Measurements from ENCODE around the gene PPP2R5B.

Gene PPP2R5B

DNA sequence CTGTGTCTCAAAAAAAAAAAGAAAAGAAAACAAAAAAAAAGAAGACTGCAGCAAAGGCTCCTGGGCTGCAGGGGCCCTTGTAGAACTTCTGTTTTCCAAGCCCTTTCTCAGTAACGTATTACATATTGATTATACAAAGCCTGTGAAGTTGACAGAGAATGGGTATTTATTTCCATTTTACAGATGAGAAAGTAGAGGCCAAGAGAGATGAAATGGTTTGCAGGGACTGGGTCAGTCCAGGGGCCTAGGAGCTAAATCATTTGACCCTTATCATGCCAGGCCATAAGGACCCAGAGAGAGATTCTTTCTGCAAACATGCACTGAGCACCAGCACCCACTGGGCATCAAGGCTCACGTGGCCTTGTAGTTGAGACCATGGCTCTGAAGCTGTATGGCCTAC lies 4.5 kb downstream of the PPP2R5B start:
- no peak for DNase-seq (ENCODE audit: low read depth in 2 of 2)

GRCh38 chr11:64929625-64930024 lies 5.1 kb downstream of the PPP2R5B start:
- DNase-seq (ENCODE audit: low read depth in 2 of 2), result no peak

GRCh38 chr11:64930340-64930739 lies 5.9 kb downstream of the PPP2R5B start:
- DNase-seq (ENCODE audit: low read depth in 2 of 2), result no peak

DNA sequence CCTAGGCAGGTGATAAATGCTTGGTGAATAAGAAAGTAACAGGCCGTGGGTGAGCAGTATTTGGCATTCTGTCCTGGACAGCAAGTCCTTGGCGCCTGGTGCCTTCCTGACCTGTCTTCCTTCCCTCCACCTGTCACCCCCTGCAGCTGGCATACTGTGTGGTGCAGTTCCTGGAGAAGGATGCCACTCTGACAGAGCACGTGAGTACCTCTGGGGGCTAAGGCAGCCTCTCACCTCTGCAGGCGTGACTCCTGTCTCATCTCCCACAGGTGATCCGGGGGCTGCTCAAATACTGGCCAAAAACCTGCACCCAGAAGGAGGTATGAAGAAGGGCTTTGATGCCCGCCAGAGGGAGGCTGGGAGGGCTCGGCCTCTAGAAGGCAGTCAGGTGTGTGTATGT lies 6.8 kb downstream of the PPP2R5B start:
- DNase-seq (ENCODE audit: low read depth in 2 of 2), result no peak

DNA sequence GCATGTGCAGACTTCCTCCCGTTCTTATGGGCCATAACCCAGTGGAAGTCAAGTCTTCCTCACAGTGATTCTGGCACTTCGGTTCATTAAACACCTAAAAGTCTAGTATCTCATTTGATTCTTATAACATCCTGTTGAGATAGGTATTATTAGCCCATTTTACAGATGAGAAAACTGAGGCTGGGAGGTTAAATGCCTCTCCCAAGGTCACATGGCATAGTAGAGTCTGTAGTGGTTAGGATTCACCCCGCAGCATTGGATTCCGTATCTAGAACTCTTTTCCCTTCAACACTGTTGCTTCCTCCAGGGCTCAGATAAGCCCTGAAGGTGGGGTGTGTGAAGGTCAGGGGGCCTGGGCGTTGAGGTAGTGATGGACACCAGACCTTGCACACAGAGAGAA lies 7.8 kb downstream of the PPP2R5B start:
- DNase-seq (ENCODE audit: low read depth in 2 of 2), result no peak

- no peak for DNase-seq (ENCODE audit: low read depth in 2 of 2)
Measured at GRCh38 chr11:64933213-64933934, 8.9 kb downstream of the PPP2R5B start.

- no peak for DNase-seq (ENCODE audit: low read depth in 2 of 2)
Measured at GRCh38 chr11:64933935-64934681, 9.6 kb downstream of the PPP2R5B start.

GRCh38 chr11:64934682-64935358 lies 10.3 kb downstream of the PPP2R5B start:
- DNase-seq (ENCODE audit: low read depth in 2 of 2), result no peak

DNA sequence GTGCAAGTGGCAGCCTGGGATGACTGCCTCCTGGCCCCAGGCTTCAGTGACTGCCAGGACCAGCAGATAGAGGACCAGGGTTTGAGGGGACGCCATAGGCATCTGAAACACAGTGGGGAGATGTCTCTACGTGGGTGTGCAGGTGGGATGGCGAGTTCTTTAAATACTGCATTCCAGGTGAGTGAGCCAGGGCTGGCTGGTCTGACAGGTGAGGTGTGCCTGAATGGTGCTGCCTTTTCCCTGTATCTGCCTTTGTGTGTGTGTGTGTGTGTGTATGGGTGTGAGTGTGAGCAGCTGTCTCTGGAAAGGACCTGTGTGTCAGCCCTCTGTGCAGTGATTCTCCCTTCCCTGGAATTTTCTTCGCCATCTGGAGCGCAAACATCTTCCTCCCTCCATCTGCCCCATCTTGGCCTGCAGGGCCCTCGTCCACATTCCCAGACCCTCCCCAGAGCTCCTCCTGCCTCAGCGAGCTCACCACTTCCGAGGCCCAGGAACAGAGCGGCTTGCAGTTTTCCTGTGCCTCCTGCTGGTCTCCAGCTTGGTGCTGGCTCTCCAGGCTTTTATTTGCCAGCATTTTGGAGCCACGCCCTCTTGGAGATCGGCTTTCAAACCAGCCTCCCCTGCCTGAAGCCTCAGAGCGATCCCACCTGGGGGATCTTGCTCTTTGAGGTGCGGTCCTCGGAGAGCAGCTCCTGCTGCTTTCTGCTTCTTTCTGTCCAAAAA lies 11.0 kb downstream of the PPP2R5B start, which contains the start of gene GPHA2:
TSS of gene GPHA2 (minus strand) at position 535 of the 723 bp plus-strand sequence. CDS start at position 102, 433 bp downstream.
- no peak for DNase-seq (ENCODE audit: low read depth in 2 of 2)

DNA sequence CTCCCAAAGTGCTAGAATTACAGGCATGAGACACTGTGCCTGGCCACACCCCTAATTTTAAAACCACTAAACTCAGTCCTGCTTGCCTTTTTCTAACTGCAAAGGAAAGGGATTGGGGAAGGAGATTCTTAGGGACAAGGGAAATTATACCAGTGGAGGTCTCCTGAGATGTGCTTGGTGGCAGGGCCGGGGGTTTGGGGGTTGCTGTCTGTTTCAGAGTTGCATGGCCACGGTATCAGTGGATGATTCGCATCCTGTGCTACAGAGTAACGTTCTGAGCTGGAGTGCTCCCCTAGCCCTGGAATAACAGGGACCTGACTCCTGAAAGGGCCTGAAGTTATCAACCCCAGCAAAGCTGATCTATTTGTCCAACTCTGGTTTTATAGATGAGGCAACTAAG lies 12.1 kb downstream of the PPP2R5B start:
- DNase-seq (ENCODE audit: low read depth in 2 of 2), result no peak

- no peak for DNase-seq (ENCODE audit: low read depth in 2 of 2)
Measured at GRCh38 chr11:64947208-64947814, 22.8 kb downstream of the PPP2R5B start.

DNA sequence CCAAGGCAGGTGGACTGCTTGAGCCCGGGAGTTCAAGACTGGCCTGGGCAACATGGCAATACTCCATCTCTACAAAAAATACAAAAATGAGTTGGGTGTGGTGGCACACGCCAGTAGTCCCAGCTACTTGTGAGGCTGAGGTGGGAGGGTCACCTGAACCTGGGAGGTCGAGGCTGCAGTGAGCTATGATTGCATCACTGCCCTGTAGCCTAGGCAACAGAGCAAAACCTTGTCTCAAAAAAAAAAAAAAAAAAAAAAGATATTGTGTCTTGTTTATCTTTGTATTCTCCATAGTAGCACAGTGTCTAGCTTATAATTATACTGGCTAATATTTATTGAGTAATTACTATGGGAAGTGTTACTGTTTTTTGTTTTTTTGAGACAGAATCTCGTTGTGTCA lies 27.0 kb downstream of the PPP2R5B start:
- no peak for DNase-seq (ENCODE audit: low read depth in 2 of 2)

DNA sequence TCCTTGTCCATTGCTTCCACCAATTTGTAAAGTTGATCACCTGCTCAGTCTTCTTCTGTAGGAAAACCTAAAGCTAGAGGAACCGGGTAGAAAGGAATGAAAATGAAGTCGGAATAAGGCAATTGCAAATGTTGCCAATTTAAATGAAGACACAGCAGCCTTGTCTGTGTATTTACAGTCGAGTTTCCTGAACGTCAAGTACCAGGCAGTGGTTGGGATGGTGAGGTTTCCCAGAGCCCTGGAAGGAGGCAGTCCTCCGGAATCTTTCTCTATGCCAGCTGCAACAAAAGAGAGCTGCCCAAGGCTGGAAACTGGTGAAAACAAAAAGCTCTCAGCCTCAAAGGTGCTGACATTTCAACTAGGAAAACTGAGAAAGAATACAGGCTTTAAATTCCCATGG lies 29.7 kb downstream of the PPP2R5B start:
- DNase-seq (ENCODE audit: low read depth in 2 of 2), result no peak

DNA sequence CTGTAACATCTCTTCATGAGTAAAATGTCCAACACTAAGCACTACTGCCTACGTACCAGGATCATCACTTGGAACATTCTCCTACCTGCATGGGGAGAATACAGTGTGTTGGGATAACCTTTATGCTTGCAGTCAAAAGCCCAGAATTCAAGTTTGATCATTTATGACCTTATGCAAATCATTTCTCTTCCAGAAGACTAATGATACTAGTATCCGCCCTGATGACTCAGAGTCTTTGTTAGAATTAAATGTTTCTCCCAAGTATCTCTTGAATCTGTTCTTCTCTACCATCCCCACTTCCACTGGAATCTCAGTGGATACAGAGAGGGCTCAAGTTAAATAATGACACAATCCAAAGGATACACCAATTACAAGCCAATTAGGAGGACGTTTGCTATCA lies 35.0 kb downstream of the PPP2R5B start:
- DNase-seq (ENCODE audit: low read depth in 2 of 2), result no peak

GRCh38 chr11:64960719-64961118 lies 36.2 kb downstream of the PPP2R5B start:
- no peak for DNase-seq (ENCODE audit: low read depth in 2 of 2)

GRCh38 chr11:64963072-64963631 lies 38.7 kb downstream of the PPP2R5B start:
- no peak for DNase-seq (ENCODE audit: low read depth in 2 of 2)

GRCh38 chr11:64967375-64967774 lies 42.9 kb downstream of the PPP2R5B start:
- DNase-seq (ENCODE audit: low read depth in 2 of 2), result no peak

- no peak for DNase-seq (ENCODE audit: low read depth in 2 of 2)
Measured at GRCh38 chr11:64969209-64969608, 44.7 kb downstream of the PPP2R5B start.

GRCh38 chr11:64970731-64971151 lies 46.3 kb downstream of the PPP2R5B start:
- peak; percentile 7 to 15 for DNase-seq (ENCODE audit: low read depth in 2 of 2)

- DNase-seq (ENCODE audit: low read depth in 2 of 2), result peak; percentile 86 to 92
Measured at GRCh38 chr11:64971421-64972233, 47.1 kb downstream of the PPP2R5B start, which contains the start of gene MAJIN. MAJIN (minus strand) TSS chr11:64972108; CDS start chr11:64959405, 12,703 bp downstream.

Measured in stimulated activated CD4-positive, alpha-beta T cell treated with anti-CD3 and anti-CD28 coated beads, Interleukin-1b, Interleukin-23, amount 100 ng/mL, for 4 hours (primary cell).